ENCODE results near the gene PRPSAP2.
"Not testable (repeated sequence)": the region's sequence is repeated elsewhere in the genome, so short reads cannot be mapped to it uniquely, and the experiment has no call there.

PRPSAP2 gene

GRCh38 chr17:18889658-18890057 lies 31.7 kb downstream of the PRPSAP2 start:
- DNase-seq, result no peak

DNA sequence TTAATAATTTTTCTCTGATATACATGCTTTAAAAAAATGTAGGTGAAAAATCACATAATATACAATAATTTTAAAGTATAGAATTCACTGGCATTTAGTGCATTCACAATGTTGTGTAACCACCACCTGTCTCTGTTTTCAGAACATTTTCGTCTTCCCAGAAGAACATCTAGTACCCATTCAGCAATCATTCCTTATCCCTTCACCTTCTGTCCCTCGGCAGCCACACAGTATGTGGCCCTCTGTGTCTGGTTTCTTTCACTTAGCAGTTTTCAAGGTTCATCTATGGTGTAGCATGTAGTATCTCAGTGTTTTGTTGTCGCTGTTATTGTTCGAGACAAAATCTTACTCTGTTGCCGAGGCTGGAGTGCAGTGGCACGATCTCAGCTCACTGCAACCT lies 33.6 kb downstream of the PRPSAP2 start:
- peak in 1 of 2 donors; percentile 5 for DNase-seq

DNA sequence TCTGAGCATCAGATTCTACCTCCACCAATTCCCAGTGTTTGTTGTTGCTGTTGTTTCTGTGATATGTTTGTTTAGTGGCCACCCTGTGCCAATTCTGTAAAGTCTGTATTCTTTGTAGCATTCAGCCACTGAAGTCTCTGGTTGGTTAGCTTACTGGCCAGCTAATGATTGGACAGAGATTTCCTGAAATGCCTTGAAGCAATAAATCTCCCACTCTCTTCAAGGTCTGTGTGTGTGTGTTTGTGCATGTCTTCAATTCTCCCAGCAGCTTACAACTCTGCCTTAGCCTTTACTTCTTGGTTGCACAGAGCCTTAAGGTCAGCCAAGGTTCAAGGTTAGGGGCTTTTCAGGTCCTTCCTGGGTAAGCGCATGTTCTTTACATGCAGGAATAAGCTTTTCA lies 38.2 kb downstream of the PRPSAP2 start:
- DNase-seq, result no peak

DNA sequence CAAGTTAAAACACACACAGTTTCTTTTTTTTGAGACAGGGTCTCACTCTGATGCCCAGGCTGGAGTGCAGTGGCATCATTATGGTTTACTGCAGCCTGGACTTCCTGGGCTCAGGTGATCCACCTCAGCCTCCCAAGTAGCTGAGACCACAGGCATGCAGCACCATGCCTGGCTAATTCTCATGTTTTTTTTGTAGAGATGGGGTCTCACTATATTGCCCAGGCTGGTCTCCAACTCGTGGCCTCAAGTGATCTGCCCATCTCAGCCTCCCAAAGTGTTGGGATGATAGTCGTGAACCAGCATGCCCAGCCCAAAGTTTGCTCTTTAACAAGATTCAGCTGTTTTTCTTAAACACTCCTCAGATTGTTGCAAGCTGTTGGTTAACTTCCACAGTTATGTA lies 39.0 kb downstream of the PRPSAP2 start:
- DNase-seq, result no peak

GRCh38 chr17:18904482-18904881 lies 46.6 kb downstream of the PRPSAP2 start:
- DNase-seq, result peak in 1 of 2 donors; percentile 26

DNA sequence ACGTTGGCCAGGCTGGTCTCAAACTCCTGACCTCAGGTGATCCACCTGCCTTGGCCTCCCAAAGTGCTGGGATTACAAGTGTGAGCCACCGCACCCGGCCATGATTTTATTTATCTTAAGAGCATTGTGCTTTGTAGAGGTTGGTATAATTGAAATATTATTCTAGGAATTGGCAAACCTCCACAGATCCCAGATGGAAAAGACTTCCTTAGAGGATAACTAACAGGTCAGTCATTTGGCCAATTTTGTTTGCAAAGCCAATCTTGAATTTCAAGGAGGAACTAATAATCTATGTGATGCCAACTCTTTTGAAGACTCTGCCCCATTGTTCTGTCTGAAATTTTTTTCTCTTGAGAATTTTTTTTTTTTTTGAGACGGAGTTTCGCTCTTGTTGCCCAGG lies 47.3 kb downstream of the PRPSAP2 start:
- no peak for DNase-seq

DNA sequence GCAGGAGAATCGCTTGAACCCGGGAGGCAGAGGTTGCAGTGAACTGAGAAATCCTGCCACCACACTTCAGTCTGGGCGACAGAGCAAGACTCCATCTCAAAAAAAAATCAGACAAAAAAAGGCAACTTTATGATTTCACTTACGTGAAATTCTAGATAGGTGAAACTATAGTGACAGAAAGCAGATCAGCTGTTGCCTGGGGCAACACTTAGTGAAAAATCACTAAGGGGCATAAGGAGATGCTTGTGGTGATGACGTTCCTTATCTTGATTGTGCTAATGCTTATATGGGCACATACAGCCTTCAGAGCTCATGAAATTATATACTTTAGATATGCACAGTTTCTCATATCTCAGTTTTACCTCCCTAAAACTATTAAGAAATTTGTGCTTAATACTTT lies 52.4 kb downstream of the PRPSAP2 start:
- DNase-seq, result no peak

- DNase-seq, result no peak
These were observed 53.0 kb downstream of the PRPSAP2 start for GRCh38 chr17:18910881-18911280.

DNA sequence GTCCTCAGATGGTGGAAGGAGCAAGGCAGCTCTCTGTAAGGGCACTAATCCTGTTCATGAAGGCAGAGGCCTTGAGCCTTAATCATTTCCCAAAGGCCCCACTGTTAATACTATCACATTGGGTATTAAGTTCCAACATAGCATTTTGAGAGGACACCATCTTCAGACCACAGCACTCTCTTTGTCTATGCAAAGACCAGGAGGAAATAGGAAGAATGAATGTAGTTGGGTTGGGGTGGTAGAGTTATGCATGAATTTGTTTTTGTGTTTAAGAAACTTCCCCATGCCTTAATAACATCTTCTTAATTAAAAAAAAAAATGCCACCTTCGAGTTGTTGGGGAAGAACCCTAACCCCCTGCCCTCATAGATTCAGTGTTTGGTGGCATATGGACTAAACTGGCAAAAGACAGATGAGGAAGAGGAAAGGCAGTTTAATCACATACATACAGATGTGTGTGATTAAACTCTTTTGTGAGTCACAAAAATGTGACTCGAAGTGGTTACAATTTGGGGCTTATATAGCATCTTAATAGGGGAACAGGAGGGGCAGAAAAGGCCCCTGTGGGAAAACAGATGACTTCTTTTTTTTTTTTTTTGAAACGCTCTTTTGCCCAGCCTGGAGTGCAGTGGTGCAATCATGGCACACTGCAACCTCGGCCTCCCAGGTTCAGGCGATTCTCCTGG lies 59.0 kb downstream of the PRPSAP2 start:
- DNase-seq, result no peak

DNA sequence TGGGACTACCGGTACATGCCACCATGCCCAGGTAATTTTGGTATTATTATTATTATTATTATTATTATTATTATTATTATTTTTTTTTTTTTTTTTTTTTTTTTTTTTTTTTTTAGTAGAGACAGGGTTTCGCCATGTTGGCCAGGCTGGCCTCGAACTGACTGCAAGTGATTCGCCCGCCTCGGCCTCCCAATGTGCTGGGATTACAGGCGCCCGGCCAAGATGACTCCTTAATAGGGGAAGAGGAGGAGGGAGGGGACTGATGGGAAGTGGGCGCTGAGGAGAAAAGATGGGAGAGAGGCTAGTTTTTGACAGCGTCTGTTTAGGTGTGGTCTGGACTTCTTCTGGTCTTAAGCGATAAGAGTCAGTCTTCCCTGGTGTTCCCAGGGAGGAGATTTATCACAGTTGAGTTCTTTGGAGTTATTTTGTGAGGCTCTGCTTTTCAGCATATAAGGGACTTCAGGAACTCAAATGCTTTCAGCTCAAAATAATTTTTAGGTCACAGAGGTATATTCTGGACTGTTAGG lies 59.6 kb downstream of the PRPSAP2 start:
- DNase-seq, result no peak

DNA sequence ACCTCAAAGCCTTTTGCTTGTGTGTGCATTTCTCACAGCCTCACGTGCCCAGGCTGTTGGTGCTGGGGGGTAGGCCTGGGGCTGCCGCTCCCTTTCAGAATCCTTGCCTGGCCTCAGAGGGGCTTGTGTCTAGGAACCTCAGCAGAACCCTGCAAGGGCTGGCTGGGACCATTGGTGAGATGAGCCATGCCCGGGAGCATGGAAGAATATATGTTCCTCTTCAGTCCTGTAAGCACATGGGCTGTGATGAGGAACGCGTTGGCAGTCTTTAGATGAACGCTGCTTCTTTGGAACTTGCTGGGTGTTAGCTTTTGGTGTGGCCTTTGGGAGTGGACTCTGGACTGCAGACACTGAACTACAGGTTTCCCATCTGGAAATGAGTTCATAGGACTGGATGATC lies 62.0 kb downstream of the PRPSAP2 start:
- no peak for DNase-seq

DNA sequence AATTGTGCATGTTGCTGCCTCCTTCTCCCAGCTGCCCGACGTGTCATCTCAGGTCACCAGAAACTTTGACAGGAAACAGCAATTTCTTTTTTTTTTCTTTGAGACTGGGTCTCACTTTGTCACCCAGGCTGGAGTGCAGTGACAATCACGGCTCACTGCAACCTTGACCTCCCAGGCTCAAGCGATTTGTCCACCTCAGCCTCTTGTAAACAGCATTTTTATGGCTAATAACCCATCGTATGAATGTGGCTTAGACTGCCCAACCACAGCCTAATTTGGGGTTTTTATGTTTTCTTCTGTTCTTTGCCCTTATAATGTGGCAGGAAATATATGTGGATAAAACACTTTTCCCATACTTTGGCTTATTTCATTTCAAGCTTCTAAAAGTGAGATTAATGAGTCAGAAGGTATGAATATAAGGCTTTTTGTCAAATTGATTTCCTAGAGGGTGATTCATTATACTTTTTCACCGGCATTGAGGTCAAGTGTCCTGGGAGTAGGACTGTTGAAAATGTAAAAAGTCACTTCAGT lies 63.0 kb downstream of the PRPSAP2 start:
- DNase-seq, result no peak

- DNase-seq, result no peak
These were observed 63.6 kb downstream of the PRPSAP2 start for GRCh38 chr17:18921485-18921884.

DNA sequence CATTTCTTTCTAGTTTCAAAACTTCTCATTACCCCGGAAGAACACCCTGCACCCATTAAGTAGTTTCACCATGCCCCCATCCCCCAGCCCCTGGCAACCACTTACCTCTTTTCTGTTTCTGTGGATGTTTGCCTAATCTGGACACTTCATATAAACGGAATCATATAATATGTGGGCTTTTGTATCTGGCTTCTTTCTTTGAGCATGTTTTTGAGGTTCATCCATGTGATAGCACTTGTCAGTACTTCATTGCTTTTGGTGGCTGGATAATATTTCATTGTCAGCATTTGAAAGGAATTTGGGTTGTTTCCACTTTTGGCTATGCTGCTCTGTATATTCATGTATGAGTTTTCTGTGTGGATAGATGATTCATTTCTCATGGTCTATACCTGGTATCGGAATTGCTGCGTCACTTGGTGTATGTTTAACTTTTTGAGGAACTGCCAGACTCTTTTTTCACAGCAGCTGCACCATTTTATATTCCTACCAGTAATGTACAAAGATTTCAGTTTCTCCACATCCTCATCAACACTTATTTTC lies 64.1 kb downstream of the PRPSAP2 start:
- no peak for DNase-seq

DNA sequence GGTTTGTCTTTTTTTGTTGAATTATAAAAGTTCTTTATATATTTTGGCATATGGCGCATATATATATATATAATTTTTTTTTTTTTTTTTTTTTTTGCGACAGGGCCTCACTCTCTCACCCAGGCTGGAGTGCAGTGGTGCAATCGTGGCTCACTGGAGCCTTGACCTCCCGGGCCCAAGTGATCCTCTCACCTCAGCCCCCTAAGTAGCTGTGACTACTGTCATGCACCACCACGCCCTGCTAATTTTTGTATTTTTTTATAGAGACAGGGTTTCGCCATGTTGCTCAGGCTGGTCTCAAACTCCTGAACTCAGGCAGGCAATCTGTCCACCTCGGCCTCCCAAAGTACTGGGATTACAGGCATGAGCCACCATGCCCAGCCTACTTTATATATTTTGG lies 64.7 kb downstream of the PRPSAP2 start:
- DNase-seq, result not testable (repeated sequence)

- no peak for DNase-seq
These were observed 67.3 kb downstream of the PRPSAP2 start for GRCh38 chr17:18925187-18925586.

DNA sequence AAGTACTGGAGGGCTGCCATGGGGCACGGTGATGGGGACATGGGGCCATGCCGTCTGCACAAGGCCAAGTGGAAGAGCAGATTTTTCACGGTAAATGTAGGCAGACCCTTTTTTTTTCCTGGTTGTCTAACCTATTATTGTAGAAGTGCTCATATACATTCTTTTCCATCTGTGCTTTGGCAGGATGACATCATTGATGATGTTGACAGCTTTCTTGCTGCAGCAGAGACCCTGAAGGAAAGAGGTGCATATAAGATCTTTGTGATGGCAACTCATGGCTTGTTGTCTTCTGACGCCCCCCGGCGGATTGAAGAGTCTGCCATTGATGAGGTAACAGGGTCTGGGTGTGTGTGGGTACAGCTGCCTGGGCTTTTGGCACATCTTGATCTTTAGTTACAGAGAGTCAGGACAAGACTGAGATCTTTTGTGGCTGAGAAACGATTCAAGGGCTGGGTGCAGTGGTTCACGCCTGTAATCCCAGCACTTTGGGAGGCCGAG lies 70.7 kb downstream of the PRPSAP2 start:
- DNase-seq, result no peak

DNA sequence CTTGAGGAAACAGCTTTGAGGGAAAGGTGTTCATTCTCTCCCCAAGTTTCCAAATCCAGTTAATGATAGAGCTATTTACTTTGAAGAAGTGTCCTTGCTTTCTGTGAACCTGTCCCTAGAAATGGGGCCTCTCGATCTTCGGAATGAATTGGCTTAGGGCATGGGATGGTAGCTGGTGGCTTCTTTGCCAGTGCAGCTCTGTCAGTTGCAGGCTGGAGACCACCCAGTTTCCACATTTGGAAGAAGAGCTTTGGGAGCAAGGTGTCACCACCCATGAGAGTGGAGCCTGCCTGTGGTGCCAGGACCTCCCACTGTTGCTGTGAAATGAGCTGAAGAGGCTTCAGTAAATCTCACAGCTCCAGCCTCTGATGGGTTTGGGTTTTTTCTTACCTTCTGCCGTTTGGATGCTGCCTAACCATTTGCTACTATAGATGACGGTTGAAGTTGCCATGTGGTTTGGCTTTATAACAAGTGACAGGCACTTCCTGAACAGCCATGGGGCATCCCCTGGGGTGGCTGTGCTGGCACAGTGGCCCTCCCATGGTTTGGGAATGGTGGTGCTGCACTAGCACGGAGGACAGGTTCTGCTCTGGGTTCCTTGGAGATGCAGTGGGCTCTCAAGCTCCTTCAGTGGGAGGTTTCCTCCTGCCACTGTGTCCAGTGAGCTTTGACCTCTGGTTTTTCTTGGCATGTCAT lies 74.6 kb downstream of the PRPSAP2 start:
- DNase-seq, result no peak

- DNase-seq, result no peak
These were observed 75.4 kb downstream of the PRPSAP2 start for GRCh38 chr17:18933102-18934058.

DNA sequence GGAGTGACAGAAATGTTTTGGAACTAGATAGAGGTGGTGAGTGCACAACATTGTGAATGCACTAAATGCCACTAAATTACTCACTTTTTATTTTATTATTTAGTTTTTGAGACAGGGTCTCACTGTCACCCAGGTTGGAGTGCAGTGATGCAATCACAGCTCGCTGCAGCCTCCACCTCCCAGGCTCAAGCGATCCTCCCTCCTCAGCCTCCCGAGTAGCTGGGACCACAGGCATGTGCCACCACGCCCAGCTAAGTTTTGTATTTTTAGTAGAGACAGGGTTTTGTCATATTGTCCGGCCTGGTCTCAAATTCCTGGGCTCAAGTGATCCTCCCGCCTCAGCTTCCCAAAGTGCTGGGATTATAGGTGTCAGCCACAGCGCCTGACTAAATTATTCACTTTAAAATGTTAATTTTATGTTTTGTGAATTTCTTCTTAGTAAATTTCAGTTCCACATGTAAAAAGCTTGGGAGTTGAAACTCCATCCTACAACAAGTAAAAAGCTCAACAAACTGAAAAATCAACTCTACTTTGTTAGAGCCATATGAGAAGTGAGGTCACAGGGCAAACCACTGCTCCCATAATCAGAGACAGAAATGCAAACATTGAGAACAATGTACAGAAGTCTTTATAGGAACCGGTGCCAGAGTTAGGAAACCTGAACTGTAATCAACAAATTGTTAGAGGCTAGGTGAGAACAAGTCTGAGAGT lies 80.2 kb downstream of the PRPSAP2 start:
- DNase-seq, result no peak

- DNase-seq, result no peak
These were observed 80.7 kb downstream of the PRPSAP2 start for GRCh38 chr17:18938692-18939023.

GRCh38 chr17:18944646-18945045 lies 86.7 kb downstream of the PRPSAP2 start:
- DNase-seq, result no peak
